ENCODE measurements around the gene MLH1. TPM values are rescaled to one million over a fixed set of nuclear protein-coding genes. Genes with fewer than 3 reads are reported as not detected.

Gene MLH1
- total RNA-seq, 1 donor from 2014 or later, result 50.2 TPM

DNA sequence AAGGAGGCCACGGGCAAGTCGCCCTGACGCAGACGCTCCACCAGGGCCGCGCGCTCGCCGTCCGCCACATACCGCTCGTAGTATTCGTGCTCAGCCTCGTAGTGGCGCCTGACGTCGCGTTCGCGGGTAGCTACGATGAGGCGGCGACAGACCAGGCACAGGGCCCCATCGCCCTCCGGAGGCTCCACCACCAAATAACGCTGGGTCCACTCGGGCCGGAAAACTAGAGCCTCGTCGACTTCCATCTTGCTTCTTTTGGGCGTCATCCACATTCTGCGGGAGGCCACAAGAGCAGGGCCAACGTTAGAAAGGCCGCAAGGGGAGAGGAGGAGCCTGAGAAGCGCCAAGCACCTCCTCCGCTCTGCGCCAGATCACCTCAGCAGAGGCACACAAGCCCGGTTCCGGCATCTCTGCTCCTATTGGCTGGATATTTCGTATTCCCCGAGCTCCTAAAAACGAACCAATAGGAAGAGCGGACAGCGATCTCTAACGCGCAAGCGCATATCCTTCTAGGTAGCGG lies 452 bp upstream of the MLH1 start, which contains the start of gene EPM2AIP1:
Gene EPM2AIP1, minus strand, starts transcription at position 326 of the 520 bp plus-strand sequence. Its CDS starts 54 bp downstream, at position 272.
- no peak for DNase-seq (ENCODE audit: low read depth)

DNA sequence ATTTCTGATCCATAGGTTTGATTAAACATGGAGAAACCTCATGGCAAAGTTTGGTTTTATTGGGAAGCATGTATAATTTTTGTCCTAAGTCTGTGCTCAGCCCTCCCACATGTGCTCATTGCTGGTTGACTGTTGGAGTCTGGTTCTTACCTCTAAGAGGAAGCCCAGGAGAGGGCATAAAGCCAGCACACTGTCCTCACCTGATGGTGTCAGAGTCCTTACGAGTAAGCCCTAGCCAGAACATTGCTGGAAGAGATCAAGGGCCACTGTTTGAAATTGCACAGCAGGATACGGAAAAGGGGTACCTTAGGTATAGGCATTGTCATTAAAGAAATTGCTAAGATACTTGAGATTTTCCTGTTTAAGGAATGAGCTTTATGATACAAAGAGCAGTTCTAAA lies 21.3 kb downstream of the MLH1 start:
- no peak overlapping the region for H3K4me3 ChIP-seq (ENCODE audit: low read depth, low read length)
- no peak for DNase-seq (ENCODE audit: low read depth)
- TF ChIP-seq, protein P1, sequence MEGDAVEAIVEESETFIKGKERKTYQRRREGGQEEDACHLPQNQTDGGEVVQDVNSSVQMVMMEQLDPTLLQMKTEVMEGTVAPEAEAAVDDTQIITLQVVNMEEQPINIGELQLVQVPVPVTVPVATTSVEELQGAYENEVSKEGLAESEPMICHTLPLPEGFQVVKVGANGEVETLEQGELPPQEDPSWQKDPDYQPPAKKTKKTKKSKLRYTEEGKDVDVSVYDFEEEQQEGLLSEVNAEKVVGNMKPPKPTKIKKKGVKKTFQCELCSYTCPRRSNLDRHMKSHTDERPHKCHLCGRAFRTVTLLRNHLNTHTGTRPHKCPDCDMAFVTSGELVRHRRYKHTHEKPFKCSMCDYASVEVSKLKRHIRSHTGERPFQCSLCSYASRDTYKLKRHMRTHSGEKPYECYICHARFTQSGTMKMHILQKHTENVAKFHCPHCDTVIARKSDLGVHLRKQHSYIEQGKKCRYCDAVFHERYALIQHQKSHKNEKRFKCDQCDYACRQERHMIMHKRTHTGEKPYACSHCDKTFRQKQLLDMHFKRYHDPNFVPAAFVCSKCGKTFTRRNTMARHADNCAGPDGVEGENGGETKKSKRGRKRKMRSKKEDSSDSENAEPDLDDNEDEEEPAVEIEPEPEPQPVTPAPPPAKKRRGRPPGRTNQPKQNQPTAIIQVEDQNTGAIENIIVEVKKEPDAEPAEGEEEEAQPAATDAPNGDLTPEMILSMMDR (conservative IDR thresholded peaks at IDR 0.05; ENCODE audit: low read depth, low read length), result no peak

More for the DNA sequence above, 452 bp upstream of the MLH1 start, which contains the start of gene EPM2AIP1:
- TF ChIP-seq, protein P1 (conservative IDR thresholded peaks at IDR 0.05; ENCODE audit: low read depth, low read length), result no peak
- peak within 1 kb of the TSS; percentile 82 for H3K4me3 ChIP-seq (ENCODE audit: low read depth, low read length)

DNA sequence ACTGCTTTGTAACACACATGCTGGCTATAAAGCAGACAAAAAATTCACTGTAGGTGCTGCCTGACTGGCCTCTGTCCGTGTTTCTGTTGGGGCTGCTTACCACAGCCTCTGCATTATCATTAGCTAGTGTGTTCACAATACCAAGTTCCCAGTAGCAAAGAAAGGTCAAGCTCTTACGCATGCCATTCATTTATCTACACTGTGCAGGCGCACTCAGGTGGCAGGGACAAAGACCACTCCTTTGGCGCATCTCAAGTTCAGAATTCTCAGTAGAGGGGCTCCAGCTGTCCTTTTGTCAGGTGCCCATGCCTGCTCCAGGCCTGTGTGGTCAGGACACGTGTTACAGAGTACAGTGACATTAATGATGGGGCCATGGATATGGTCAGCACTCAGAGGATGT lies 22.3 kb downstream of the MLH1 start:
- H3K4me3 ChIP-seq (ENCODE audit: low read depth, low read length), result no peak overlapping the region
- TF ChIP-seq, protein P1 (conservative IDR thresholded peaks at IDR 0.05; ENCODE audit: low read depth, low read length), result no peak
- DNase-seq (ENCODE audit: low read depth), result no peak

DNA sequence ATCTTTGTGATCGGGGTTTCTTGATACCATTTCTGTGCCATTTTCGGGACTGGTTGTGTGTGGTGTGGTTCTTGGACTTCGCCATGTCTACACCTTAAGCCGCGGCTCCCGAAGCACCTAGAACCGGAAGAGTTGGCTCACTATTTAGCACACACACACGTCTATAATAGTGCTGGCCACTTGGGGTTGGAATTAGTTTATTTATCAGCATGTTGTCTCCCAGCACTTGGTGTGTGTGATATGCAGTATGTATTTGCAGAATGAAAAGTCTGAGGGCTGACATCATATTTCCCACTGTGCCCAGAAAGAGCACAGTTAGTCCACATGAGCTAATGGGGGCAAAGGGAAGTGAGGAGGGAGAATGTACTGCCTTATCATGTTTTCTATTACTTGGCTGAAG lies 23.6 kb downstream of the MLH1 start:
- DNase-seq (ENCODE audit: low read depth), result no peak
- TF ChIP-seq, protein P1 (conservative IDR thresholded peaks at IDR 0.05; ENCODE audit: low read depth, low read length), result no peak
- no peak overlapping the region for H3K4me3 ChIP-seq (ENCODE audit: low read depth, low read length)

DNA sequence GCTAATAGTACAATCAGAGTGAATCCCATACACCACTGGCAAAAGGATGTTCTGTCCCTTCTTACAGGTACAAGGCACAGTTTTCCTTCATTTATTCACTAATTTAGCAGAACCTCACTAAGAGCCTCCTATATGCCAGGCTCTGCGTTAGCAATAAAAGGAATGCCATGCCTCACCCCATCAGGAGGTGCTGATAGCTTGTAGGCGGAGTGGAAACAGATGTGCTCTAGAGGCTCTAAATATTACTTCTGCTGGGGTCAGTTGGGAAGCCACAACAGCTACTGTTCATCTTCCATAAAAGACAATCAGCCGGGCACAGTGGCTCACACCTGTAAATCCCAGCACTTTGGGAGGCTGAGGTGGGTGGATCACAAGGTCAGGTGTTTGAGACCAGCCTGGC lies 24.4 kb downstream of the MLH1 start:
- no peak for DNase-seq (ENCODE audit: low read depth)
- TF ChIP-seq, protein P1 (conservative IDR thresholded peaks at IDR 0.05; ENCODE audit: low read depth, low read length), result no peak

DNA sequence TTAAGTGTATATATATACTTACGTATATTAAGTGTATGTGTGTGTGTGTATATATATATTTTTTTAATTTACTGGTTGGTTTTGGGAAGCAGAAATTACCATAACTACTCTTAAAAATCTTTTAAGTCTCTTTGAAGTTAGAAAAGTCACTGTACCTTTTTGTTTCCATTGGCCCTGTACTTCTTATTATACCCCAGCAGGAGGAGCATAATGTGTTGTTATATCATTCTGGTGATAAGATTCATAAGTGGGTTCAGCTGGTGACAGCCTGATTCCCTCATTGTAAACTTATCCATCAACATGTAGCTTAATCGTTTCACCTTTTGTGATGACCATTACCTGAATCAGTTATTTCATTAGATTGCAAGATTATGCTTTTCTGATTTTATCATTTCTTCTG lies 30.8 kb downstream of the MLH1 start:
- TF ChIP-seq, protein P1 (conservative IDR thresholded peaks at IDR 0.05; ENCODE audit: low read depth, low read length), result peak; percentile 27
- H3K4me3 ChIP-seq (ENCODE audit: low read depth, low read length), result no peak overlapping the region
- no peak for DNase-seq (ENCODE audit: low read depth)

More for the DNA sequence above, 24.4 kb downstream of the MLH1 start:
- no peak overlapping the region for H3K4me3 ChIP-seq (ENCODE audit: low read depth, low read length)

DNA sequence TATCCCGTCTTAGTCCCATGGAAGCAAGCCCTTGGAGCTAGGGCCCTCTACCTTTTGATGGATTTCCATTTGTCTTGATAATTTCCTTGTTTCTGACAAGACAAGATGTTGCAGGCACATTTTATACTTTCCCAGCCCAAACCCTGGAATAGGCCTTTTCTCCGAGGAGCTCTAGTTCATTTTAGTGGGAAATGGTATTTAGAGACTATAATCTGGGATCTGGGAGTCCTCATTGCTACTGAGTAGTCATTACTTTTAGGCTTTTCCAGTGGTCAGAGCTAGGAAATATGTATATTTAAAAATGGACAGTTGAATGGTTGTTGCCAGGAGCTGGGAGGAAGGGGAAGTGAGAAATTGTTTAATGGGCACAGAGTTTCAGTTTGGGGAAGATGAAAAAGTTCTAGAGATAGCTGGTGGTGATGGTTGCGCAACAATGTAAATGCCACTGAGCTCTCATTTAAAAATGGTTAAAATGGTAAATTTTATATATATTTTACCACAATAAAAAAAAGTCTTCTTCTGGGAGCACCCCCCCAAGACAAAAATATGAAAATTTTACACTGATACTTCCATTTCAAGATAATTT lies 31.6 kb downstream of the MLH1 start:
- TF ChIP-seq, protein P1 (conservative IDR thresholded peaks at IDR 0.05; ENCODE audit: low read depth, low read length), result no peak
- no peak for DNase-seq (ENCODE audit: low read depth)
- no peak overlapping the region for H3K4me3 ChIP-seq (ENCODE audit: low read depth, low read length)
